Peyer's patch (tissue), 4 donors: ENCODE data around the gene HLCS.

Experiments
- CTCF ChIP-seq, 6 experiments: fragments of 450-650 bp in 4 of 6; fragments of 200-600 bp in 2 of 6; sonication (generic) in 1 of 6; IDR thresholded peaks; one replicate each; pipeline ENCODE4 v1.5.1; 2017 to 2019; ENCODE audit warnings: antibody characterized with exemption in 6 of 6, mild to moderate bottlenecking in 3 of 6, moderate library complexity in 1 of 6
- POLR2A ChIP-seq, 2 donors: fragments of 450-650 bp; IDR thresholded peaks; one replicate each; pipeline ENCODE4 v1.5.1; 2017; ENCODE audit warnings: antibody characterized with exemption in 2 of 2, mild to moderate bottlenecking in 2 of 2, moderate library complexity in 2 of 2

DNA sequence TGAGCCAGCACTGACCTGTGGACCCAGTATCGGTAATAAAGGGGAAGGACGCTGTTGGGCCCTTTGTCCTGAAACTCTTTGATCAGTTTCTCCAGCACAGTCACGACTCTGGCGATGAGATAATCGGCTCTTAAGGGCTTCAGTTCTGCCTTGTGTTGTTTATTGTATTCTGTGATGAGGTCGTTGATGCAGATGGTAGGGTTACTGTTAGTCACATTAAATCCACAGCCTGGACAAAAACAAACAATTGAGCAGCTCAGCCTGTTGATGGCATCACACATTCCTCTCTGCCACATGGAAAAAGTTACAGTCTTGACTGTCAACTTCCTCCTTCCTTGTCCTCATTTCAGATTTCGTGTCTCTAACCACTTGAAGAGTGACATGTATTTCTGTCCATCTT lies 209.9 kb downstream of the HLCS start:
- TF ChIP-seq CTCF (IDR thresholded peaks at IDR 0.05): no peak
- TF ChIP-seq POLR2A (IDR thresholded peaks at IDR 0.05): no peak
